CD14-positive monocyte (primary cell): Measurements from ENCODE around the gene TULP1. TPM values are rescaled to one million over a fixed set of nuclear protein-coding genes. Genes with fewer than 3 reads are reported as not detected.
"Not testable (repeated sequence)": the region's sequence is repeated elsewhere in the genome, so short reads cannot be mapped to it uniquely, and the experiment has no call there.

ENCODE experiments used
- DNase-seq, 3 donors: peaks; one replicate each; pipeline ENCODE4 v3.0.0-alpha.2; 2011 to 2022
- H2AFZ ChIP-seq: 2 replicates; pipeline ENCODE4 v1.6.0; 2012; ENCODE audit warnings: mild to moderate bottlenecking, low read depth, low read length, inconsistent platforms; ENCODE audit not compliant: insufficient read depth, poor library complexity, severe bottlenecking
- H3K27ac ChIP-seq, 2 donors: 1 replicate in 1 of 2; 2 replicates in 1 of 2; pipeline ENCODE4 v1.5.1; 2012 to 2013; ENCODE audit warnings: low read length in 2 of 2, control low read depth in 1 of 2, inconsistent platforms in 1 of 2, low read depth in 1 of 2, mild to moderate bottlenecking in 1 of 2
- H3K27me3 ChIP-seq, 2 donors: one replicate each; pipeline versions ENCODE4 v1.6.0 to v1.6.1; 2011 to 2013; ENCODE audit warnings: low read length in 2 of 2; ENCODE audit not compliant: control insufficient read depth in 2 of 2, insufficient read depth in 2 of 2
- H3K36me3 ChIP-seq, 2 donors: replicated peaks in 1 of 2; 1 replicate in 1 of 2; 2 replicates in 1 of 2; pipeline versions ENCODE4 v1.5.1 to v1.6.1; 2012 to 2013; ENCODE audit warnings: low read length in 2 of 2, control low read depth in 1 of 2, inconsistent platforms in 1 of 2, mild to moderate bottlenecking in 1 of 2; ENCODE audit not compliant: insufficient read depth in 2 of 2, control insufficient read depth in 1 of 2
- H3K4me1 ChIP-seq, 2 donors: 1 replicate in 1 of 2; 2 replicates in 1 of 2; pipeline versions ENCODE4 v1.5.1 to v1.6.1; 2012 to 2013; ENCODE audit warnings: low read length in 2 of 2, control low read depth in 1 of 2, inconsistent platforms in 1 of 2, mild to moderate bottlenecking in 1 of 2, moderate library complexity in 1 of 2; ENCODE audit not compliant: insufficient read depth in 2 of 2, control insufficient read depth in 1 of 2
- H3K4me2 ChIP-seq: replicated peaks from 2 replicates; pipeline ENCODE3; 2012; ENCODE audit warnings: low read length, moderate library complexity, mild to moderate bottlenecking; ENCODE audit not compliant: poor library complexity, severe bottlenecking; ENCODE audit errors: extremely low read depth
- H3K4me3 ChIP-seq, 3 experiments: fragments of 200-600 bp in 1 of 3; sonication (generic) in 1 of 3; replicated peaks in 1 of 3; 1 replicate in 2 of 3; 2 replicates in 1 of 3; pipeline ENCODE4 v1.5.1; 2011 to 2013; ENCODE audit warnings: low read length in 3 of 3, mild to moderate bottlenecking in 3 of 3, control low read depth in 2 of 3, low read depth in 2 of 3, inconsistent platforms in 1 of 3, moderate library complexity in 1 of 3
- H3K79me2 ChIP-seq: 2 replicates; pipeline ENCODE4 v1.6.0; 2012; ENCODE audit warnings: mild to moderate bottlenecking, control low read depth, inconsistent platforms, low read length, moderate library complexity; ENCODE audit not compliant: insufficient read depth
- H3K9ac ChIP-seq: 2 replicates; pipeline ENCODE4 v1.6.0; 2017; ENCODE audit warnings: low read length, mild to moderate bottlenecking; ENCODE audit not compliant: insufficient read depth, poor library complexity, severe bottlenecking
- H3K9me3 ChIP-seq, 2 donors: replicated peaks in 1 of 2; 1 replicate in 1 of 2; 2 replicates in 1 of 2; pipeline versions ENCODE4 v1.5.1 to v1.6.1; 2012 to 2013; ENCODE audit warnings: low read length in 2 of 2, control low read depth in 1 of 2; ENCODE audit not compliant: control insufficient read depth in 1 of 2, insufficient read depth in 1 of 2
- H4K20me1 ChIP-seq: 2 replicates; pipeline ENCODE4 v1.6.0; 2012; ENCODE audit warnings: mild to moderate bottlenecking, low read length, control low read depth, moderate library complexity; ENCODE audit not compliant: insufficient read depth
- H3K27ac Mint-ChIP-seq, 7 donors: one replicate each; pipeline ENCODE4 v1.8.0; 2020; ENCODE audit warnings: mild to moderate bottlenecking in 7 of 7, mixed read lengths in 7 of 7, moderate library complexity in 6 of 7, inconsistent platforms in 2 of 7
- H3K27me3 Mint-ChIP-seq, 3 donors: one replicate each; pipeline ENCODE4 v1.8.0; 2021 to 2022; ENCODE audit warnings: low read depth in 3 of 3, mild to moderate bottlenecking in 3 of 3, mixed read lengths in 3 of 3, moderate library complexity in 3 of 3, inconsistent platforms in 1 of 3
- H3K36me3 Mint-ChIP-seq, 2 donors: one replicate each; pipeline ENCODE4 v1.8.0; 2020; ENCODE audit warnings: mixed read lengths in 2 of 2, inconsistent platforms in 1 of 2, mild to moderate bottlenecking in 1 of 2
- H3K4me1 Mint-ChIP-seq: one replicate; pipeline ENCODE4 v1.8.0; 2020; ENCODE audit warnings: mild to moderate bottlenecking, mixed read lengths
- H3K4me3 Mint-ChIP-seq, 2 donors: one replicate each; pipeline ENCODE4 v1.8.0; 2020; ENCODE audit warnings: mild to moderate bottlenecking in 2 of 2, mixed read lengths in 2 of 2, moderate library complexity in 1 of 2
- H3K9me3 Mint-ChIP-seq, 7 donors: one replicate each; pipeline ENCODE4 v1.8.0; 2020 to 2022; ENCODE audit warnings: mixed read lengths in 7 of 7, mild to moderate bottlenecking in 6 of 7, moderate library complexity in 6 of 7, inconsistent platforms in 2 of 7
- WGBS: methylation state at CpG from one replicate; pipeline ENCODE4 v1.1.5; 2013; ENCODE audit warnings: missing lambda C conversion rate; ENCODE audit not compliant: insufficient coverage; 5-methylcytosine and 5-hydroxymethylcytosine counted together
- intact Hi-C, 2 donors: fragments of 100-400 bp; cut with micrococcal nuclease; formaldehyde crosslinking; loops; one replicate each; pipeline versions ENCODE4 v1.15.0 to v1.15.1; 2023
- polyA plus RNA-seq, 3 donors: library from polyadenylated mRNA; depleted of rRNA in 1 of 3; unstranded in 2 of 3; stranded (reverse) in 1 of 3; fragments of 300-500 nt in 2 of 3; fragments of >200 nt in 1 of 3; fragmentation: Illumina TruSeq in 2 of 3; gene quantifications; 1 replicate in 2 of 3; 2 replicates in 1 of 3; pipeline ENCODE4 v1.2.3, GENCODE V29; 2012 to 2021
- TF ChIP-seq, protein P1 (sequence below): fragments of 200-600 bp; IDR thresholded peaks from one replicate; pipeline ENCODE4 v1.8.0; 2022; ENCODE audit warnings: antibody characterized with exemption, mild to moderate bottlenecking

Gene TULP1
- polyA plus RNA-seq, 3 donors, result not detected

DNA sequence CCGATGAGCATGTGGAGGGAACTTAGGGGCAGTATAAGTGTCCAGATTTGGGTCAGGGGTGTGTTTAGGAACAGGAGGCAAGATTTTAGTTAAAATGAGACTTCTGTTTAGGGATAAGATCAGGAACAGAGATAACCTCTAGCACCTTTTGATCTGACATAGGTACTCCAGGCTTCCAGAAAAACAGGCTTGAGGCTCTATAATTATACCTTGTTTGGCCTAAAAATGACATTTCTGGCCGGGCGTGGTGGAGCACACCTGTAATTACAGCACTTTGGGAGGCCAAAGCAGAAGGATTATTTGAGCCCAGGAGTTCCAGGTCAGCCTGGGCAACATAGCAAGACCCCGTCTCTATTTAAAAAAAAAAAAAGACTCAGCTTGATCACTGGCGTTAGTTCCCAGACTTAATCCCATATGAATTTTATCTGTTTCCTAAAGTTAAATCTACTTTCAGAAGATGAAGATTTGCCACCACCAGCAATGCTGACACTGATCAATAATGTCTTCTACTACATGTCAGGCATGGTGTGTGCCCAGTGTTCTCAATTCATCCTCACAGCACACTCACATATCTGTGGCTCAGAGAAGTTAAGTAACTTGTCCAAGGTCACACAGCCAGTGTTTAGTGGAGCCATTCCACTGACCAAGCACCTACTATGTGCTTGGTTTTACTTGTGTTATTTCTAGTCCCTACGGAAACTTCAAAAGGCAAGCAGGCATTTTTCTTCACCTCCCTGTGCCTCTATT is 6.0 kb upstream of the TULP1 start:
- H3K9me3 ChIP-seq, result no peaks in the 10 kb centered on the region
- H3K9ac ChIP-seq, result no peak overlapping the region
- intact Hi-C loops, result no loop called here
- no peak for DNase-seq
- no peaks in the 10 kb centered on the region for H3K36me3 ChIP-seq
- TF ChIP-seq, protein P1, sequence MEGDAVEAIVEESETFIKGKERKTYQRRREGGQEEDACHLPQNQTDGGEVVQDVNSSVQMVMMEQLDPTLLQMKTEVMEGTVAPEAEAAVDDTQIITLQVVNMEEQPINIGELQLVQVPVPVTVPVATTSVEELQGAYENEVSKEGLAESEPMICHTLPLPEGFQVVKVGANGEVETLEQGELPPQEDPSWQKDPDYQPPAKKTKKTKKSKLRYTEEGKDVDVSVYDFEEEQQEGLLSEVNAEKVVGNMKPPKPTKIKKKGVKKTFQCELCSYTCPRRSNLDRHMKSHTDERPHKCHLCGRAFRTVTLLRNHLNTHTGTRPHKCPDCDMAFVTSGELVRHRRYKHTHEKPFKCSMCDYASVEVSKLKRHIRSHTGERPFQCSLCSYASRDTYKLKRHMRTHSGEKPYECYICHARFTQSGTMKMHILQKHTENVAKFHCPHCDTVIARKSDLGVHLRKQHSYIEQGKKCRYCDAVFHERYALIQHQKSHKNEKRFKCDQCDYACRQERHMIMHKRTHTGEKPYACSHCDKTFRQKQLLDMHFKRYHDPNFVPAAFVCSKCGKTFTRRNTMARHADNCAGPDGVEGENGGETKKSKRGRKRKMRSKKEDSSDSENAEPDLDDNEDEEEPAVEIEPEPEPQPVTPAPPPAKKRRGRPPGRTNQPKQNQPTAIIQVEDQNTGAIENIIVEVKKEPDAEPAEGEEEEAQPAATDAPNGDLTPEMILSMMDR, result no peak
- H3K4me3 ChIP-seq, result no peak overlapping the region
- Mint-ChIP-seq H3K9me3 (peaks cover 0 to 2% (median 0%) of the 10 kb centered on the region in 7 donors), H3K27me3 (peaks cover 9 to 20% (median 10%) of the 10 kb centered on the region in 3 donors), H3K36me3 (no peaks in the 10 kb centered on the region), H3K4me1 (peaks cover 7% of the 10 kb centered on the region), H3K27ac (no peak overlapping the region), H3K4me3 (no peak overlapping the region)
- no peak overlapping the region for H2AFZ ChIP-seq
- no peaks in the 10 kb centered on the region for H3K79me2 ChIP-seq
- H3K27me3 ChIP-seq, result no peaks in the 10 kb centered on the region
- H3K27ac ChIP-seq, result no peak overlapping the region
- 90% methylated on average over 4 of the region's 6 CpGs for WGBS
- no peak overlapping the region for H3K4me2 ChIP-seq
- H3K4me1 ChIP-seq, result peaks cover 0 to 4% of the 10 kb centered on the region in 2 donors
- H4K20me1 ChIP-seq, result no peaks in the 10 kb centered on the region

DNA sequence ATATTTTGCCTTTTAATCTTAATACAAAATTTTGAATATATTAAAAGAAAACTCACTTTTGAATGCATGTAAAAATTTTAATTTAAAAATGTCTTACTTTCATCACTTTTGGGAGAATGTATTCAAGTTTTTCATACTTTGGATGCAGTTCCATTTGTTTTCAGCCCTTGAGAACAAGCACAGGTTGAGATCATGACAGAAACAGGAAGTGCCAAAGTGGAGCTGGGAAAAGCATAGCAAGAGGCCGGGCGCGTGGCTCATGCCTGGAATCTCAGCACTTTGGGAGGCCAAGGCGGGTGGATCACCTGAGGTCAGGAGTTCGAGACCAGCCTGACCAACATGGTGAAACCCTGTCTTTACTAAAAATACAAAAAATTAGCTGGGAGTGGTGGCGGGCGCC is 5.3 kb upstream of the TULP1 start:
- H3K9ac ChIP-seq, H3K4me1 ChIP-seq, intact Hi-C loops, H2AFZ ChIP-seq, H3K4me2 ChIP-seq, H3K4me3 Mint-ChIP-seq, H3K27ac ChIP-seq, H3K9me3 ChIP-seq, H4K20me1 ChIP-seq, H3K79me2 ChIP-seq, H3K27me3 ChIP-seq, DNase-seq, H3K4me1 Mint-ChIP-seq, H3K27ac Mint-ChIP-seq, H3K36me3 ChIP-seq, H3K36me3 Mint-ChIP-seq, H3K9me3 Mint-ChIP-seq, H3K4me3 ChIP-seq: not testable (repeated sequence)
- peaks cover 13 to 24% (median 14%) of the 10 kb centered on the region in 3 donors for H3K27me3 Mint-ChIP-seq
- 69% methylated on average over 3 of the region's 7 CpGs for WGBS
